ENCODE results near the gene PRCP.

The PRCP gene

GRCh38 chr11:82828472-82828871, 71.8 kb downstream of the PRCP start:
- DNase-seq (ENCODE audit: low read depth) = no peak

GRCh38 chr11:82826526-82826925, 73.7 kb downstream of the PRCP start:
- DNase-seq (ENCODE audit: low read depth) = no peak

- no peak for DNase-seq (ENCODE audit: low read depth)
Measured at GRCh38 chr11:82823647-82824619, 76.3 kb downstream of the PRCP start.

GRCh38 chr11:82818409-82819043, 81.7 kb downstream of the PRCP start:
- no peak for DNase-seq (ENCODE audit: low read depth)

GRCh38 chr11:82815406-82815805, 84.8 kb downstream of the PRCP start:
- no peak for DNase-seq (ENCODE audit: low read depth)

GRCh38 chr11:82814379-82814778, 85.9 kb downstream of the PRCP start:
- DNase-seq (ENCODE audit: low read depth) = no peak

GRCh38 chr11:82811369-82811768, 88.9 kb downstream of the PRCP start:
- no peak for DNase-seq (ENCODE audit: low read depth)

- no peak for DNase-seq (ENCODE audit: low read depth)
Measured at GRCh38 chr11:82810738-82811137, 89.5 kb downstream of the PRCP start.

GRCh38 chr11:82810326-82810725, 89.9 kb downstream of the PRCP start:
- no peak for DNase-seq (ENCODE audit: low read depth)

GRCh38 chr11:82807646-82808045, 92.6 kb downstream of the PRCP start:
- no peak for DNase-seq (ENCODE audit: low read depth)

GRCh38 chr11:82802710-82803109, 97.5 kb downstream of the PRCP start:
- no peak for DNase-seq (ENCODE audit: low read depth)

GRCh38 chr11:82796998-82797961, 103.0 kb downstream of the PRCP start:
- no peak for DNase-seq (ENCODE audit: low read depth)

- DNase-seq (ENCODE audit: low read depth) = no peak
Measured at GRCh38 chr11:82794490-82794889, 105.7 kb downstream of the PRCP start.

- DNase-seq (ENCODE audit: low read depth) = no peak
Measured at GRCh38 chr11:82792822-82793569, 107.2 kb downstream of the PRCP start.

GRCh38 chr11:82792319-82792718, 107.9 kb downstream of the PRCP start:
- DNase-seq (ENCODE audit: low read depth) = no peak

- DNase-seq (ENCODE audit: low read depth) = no peak
Measured at GRCh38 chr11:82791779-82792178, 108.5 kb downstream of the PRCP start.

GRCh38 chr11:82790723-82791484, 109.3 kb downstream of the PRCP start:
- DNase-seq (ENCODE audit: low read depth) = no peak

GRCh38 chr11:82787981-82788380, 112.2 kb downstream of the PRCP start:
- no peak for DNase-seq (ENCODE audit: low read depth)

- DNase-seq (ENCODE audit: low read depth) = no peak
Measured at GRCh38 chr11:82786836-82787235, 113.4 kb downstream of the PRCP start.

GRCh38 chr11:82786001-82786400, 114.2 kb downstream of the PRCP start:
- no peak for DNase-seq (ENCODE audit: low read depth)

Measured in stimulated activated CD8-positive, alpha-beta memory T cell treated with anti-CD3 and anti-CD28 coated beads, Interleukin-12 subunit alpha, Interleukin-12 subunit beta, amount 100 ng/mL, for 4 hours (primary cell).